Psoas muscle (tissue), 8 donors: ENCODE measurements around the gene C1orf174. TPM values are rescaled to one million over a fixed set of nuclear protein-coding genes. Genes with fewer than 3 reads are reported as not detected.

Experiments
- ATAC-seq, 4 donors: fragments of 200-7000 bp; cut with Tn5 transposase; one replicate each; pipeline ENCODE4 v1.9.1; 2020; ENCODE audit warnings: moderate library complexity in 3 of 4, mild to moderate bottlenecking in 2 of 4
- DNase-seq, 2 donors: peaks; one replicate each; pipeline ENCODE4 v3.0.0-alpha.2; 2020
- H3K27ac ChIP-seq: fragments of 200-600 bp; one replicate; pipeline ENCODE4 v1.8.0; 2022
- H3K27me3 ChIP-seq, 3 donors: fragments of 200-600 bp in 1 of 3; one replicate each; pipeline versions ENCODE4 v1.6.1 to v1.8.0; 2013 to 2022; ENCODE audit warnings: low read length in 2 of 3, mild to moderate bottlenecking in 2 of 3, moderate library complexity in 1 of 3; ENCODE audit not compliant: insufficient read depth in 3 of 3
- H3K36me3 ChIP-seq, 2 donors: fragments of 200-600 bp in 1 of 2; one replicate each; pipeline versions ENCODE4 v1.6.1 to v1.8.0; 2013 to 2022; ENCODE audit warnings: low read depth in 1 of 2, mild to moderate bottlenecking in 1 of 2, moderate library complexity in 1 of 2; ENCODE audit not compliant: insufficient read depth in 1 of 2
- H3K4me1 ChIP-seq: fragments of 200-600 bp; one replicate; pipeline ENCODE4 v1.8.0; 2022
- H3K4me3 ChIP-seq: fragments of 200-600 bp; one replicate; pipeline ENCODE4 v1.8.0; 2022; ENCODE audit warnings: mild to moderate bottlenecking
- H3K9me3 ChIP-seq: fragments of 200-600 bp; one replicate; pipeline ENCODE4 v1.8.0; 2022
- WGBS, 3 donors: extraction: QIAGEN DNeasy Blood & Tissue Kit; methylation state at CpG; one replicate each; pipeline versions ENCODE4 v1.1.6 to v1.1.7; 2013; 5-methylcytosine and 5-hydroxymethylcytosine counted together
- intact Hi-C, 2 donors: fragments of 100-400 bp; cut with DNase I; formaldehyde crosslinking; loops; one replicate each; pipeline versions ENCODE4 v1.11.0 to v1.14.2; 2022
- polyA plus RNA-seq, 3 donors: library from polyadenylated mRNA; stranded (reverse); fragments of 200-250 nt; gene quantifications; one replicate each; pipeline ENCODE4 v1.2.3, GENCODE V29; 2013
- total RNA-seq, 4 donors: library from RNA; stranded (reverse); fragmentation: NEBNext Ultra II Directional in 2 of 4; extraction: Animal tissue kit (Norgen Biotek cat#: 25700) in 2 of 4; gene quantifications; one replicate each; pipeline versions ENCODE4 v1.2.1 to v1.2.4, GENCODE V29; 2021 to 2023
- TF ChIP-seq, protein P1 (sequence below): fragments of 200-600 bp; IDR thresholded peaks from one replicate; pipeline ENCODE4 v1.8.0; 2022; ENCODE audit warnings: antibody characterized with exemption
- donor health status: healthy with polysubstance abuse.
- donor health status: DM: no; HTN: no; CAD: no; lungs with moderate emphysema.
- donor health status: Bipolar disorder and iron deficiency.
- donor health status: healthy.
- donor health status: DM: yes; HTN: yes; CAD: no.
- donor health status: DM: no; HTN: no; CAD: no.
- donor health status: DM: no; HTN: no; CAD: no.
- donor health status: DM: yes; HTN: yes; CAD: no.

Gene C1orf174
- total and polyA plus RNA-seq, 7 donors: 11.8 to 32.2 (median 14.6) TPM

DNA sequence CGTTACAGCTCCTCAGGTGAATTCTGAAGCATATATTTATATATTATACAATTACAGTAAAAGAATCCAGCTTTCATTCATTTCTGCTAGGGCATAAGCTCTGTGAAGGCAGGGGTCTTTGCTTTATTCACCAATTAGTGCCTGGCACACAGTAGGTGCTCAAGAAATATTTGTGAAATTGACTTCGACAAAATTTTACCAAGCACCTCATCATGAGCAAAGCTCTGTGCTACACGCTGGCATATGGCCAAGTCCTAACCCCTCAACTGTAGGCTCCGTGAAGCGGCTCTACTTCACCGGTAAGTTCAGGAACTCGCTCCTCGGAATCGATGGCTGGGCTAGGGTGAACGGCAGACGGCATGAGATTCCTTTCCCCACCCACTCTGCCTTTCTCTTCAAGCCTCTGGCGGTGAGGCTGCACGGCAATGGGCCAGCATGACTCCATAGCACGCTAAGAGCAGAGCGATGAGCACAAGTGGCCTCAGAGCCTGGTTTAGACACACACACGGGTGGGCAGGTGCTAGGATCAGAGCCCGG is 8.7 kb downstream of the C1orf174 start:
- Histone ChIP-seq H3K36me3 (peaks cover 8 to 51% of the 10 kb centered on the region in 2 donors), H3K27me3 (no peaks in the 10 kb centered on the region), H3K4me1 (peaks cover 9% of the 10 kb centered on the region), H3K4me3 (no peak overlapping the region), H3K27ac (no peak overlapping the region), H3K9me3 (no peaks in the 10 kb centered on the region)
- intact Hi-C loops: loop anchor here in 1 of 2 donors (5.0 kb wide), 1 partner anchor 34 kb away; the partner anchor contains the start of genes CEP104 and DFFB
- DNase-seq: peak in 1 of 2 donors; percentile 39
- ATAC-seq: no peak
- TF ChIP-seq, protein P1, sequence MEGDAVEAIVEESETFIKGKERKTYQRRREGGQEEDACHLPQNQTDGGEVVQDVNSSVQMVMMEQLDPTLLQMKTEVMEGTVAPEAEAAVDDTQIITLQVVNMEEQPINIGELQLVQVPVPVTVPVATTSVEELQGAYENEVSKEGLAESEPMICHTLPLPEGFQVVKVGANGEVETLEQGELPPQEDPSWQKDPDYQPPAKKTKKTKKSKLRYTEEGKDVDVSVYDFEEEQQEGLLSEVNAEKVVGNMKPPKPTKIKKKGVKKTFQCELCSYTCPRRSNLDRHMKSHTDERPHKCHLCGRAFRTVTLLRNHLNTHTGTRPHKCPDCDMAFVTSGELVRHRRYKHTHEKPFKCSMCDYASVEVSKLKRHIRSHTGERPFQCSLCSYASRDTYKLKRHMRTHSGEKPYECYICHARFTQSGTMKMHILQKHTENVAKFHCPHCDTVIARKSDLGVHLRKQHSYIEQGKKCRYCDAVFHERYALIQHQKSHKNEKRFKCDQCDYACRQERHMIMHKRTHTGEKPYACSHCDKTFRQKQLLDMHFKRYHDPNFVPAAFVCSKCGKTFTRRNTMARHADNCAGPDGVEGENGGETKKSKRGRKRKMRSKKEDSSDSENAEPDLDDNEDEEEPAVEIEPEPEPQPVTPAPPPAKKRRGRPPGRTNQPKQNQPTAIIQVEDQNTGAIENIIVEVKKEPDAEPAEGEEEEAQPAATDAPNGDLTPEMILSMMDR: no peak
- 89 to 92% (median 90%) methylated on average over 17 of the region's 17 CpGs for WGBS, 3 donors

DNA sequence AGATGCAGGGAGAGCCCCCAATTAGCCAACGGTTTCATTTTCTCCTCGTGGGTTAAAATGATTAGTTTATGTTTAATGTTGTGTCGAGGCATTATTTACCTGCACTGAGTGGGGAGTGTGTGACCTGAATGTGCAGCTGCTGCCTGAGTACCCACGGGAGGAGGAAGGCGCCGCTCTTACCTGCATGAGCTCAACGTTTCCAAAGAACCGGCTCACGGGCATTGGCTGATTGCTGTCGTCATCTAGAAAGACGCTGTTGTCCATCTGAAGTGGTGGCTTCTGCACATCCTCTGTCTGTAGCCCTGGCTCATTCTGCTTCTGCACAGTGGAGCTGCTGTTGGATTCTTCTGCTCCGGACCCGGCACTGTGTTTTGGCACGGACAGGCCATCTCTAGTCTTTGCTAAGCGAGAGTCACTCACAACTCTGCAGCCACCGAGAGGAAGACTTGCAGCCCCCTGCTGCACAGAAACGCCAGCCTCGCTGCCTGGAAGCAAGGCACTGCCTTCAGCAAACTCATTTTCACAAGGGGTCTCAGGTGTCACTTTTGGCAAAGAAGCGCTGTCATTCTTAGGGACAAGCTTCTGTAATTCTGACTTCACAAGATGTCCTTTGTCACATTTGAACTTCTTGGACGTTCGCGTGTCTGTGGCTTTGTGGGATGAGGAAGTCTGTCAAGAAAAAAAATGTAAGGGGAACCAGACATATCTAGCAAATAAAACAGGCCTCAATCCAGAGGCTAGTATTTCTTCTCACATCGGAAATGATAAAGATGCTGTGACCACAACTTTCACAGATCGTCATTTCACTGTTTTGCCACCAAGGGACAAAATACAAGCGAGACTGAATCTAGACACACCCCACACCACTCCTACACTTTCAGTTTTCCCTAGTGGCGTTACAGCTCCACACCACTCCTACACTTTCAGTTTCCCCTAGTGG is 9.4 kb downstream of the C1orf174 start:
- TF ChIP-seq, protein P1: no peak
- WGBS, 3 donors: 84% methylated on average over 26 of the region's 26 CpGs
- DNase-seq: peak in 1 of 2 donors; percentile 35
- no peaks in the 10 kb centered on the region for H3K27me3 ChIP-seq
- no peak for ATAC-seq
- no peaks in the 10 kb centered on the region for H3K9me3 ChIP-seq
- intact Hi-C loops: loop anchor here in 1 of 2 donors (5.0 kb wide), 1 partner anchor 33 kb away; the partner anchor contains the start of genes CEP104 and DFFB
- H3K36me3 ChIP-seq: peaks cover 8 to 58% of the 10 kb centered on the region in 2 donors
- no peak overlapping the region for H3K27ac ChIP-seq
- peaks cover 9% of the 10 kb centered on the region for H3K4me1 ChIP-seq
- H3K4me3 ChIP-seq: no peak overlapping the region

DNA sequence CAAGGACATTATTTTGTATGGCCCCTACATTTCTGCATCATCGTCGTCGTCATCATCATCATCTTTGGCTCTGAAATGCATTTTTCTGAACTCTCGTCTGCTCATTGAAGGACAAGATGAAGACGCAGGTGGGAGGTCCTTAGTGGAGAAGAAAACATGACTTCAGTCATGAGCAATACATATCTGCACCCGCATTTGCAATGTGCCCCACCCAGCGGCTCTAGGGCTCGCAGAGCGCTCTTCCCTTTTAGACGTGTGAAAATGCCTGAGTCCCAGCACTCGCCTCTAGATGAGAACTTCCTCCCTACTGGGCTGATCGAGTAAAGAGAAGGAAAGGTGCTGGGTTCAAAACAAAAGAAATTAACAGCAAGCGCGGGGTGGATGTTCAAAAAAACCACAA is 10.1 kb downstream of the C1orf174 start:
- DNase-seq (peak in 1 of 2 donors; percentile 34), ATAC-seq (no peak)
- TF ChIP-seq, protein P1: no peak
- Histone ChIP-seq H3K36me3 (peaks cover 8 to 66% of the 10 kb centered on the region in 2 donors), H3K4me1 (peaks cover 9% of the 10 kb centered on the region), H3K27ac (no peak overlapping the region), H3K27me3 (no peaks in the 10 kb centered on the region), H3K9me3 (no peaks in the 10 kb centered on the region), H3K4me3 (no peak overlapping the region)
- intact Hi-C loops: loop anchor here in 1 of 2 donors (5.0 kb wide), 1 partner anchor 33 kb away; the partner anchor contains the start of genes CEP104 and DFFB
- WGBS, 3 donors: 89 to 92% (median 92%) methylated on average over 14 of the region's 14 CpGs

DNA sequence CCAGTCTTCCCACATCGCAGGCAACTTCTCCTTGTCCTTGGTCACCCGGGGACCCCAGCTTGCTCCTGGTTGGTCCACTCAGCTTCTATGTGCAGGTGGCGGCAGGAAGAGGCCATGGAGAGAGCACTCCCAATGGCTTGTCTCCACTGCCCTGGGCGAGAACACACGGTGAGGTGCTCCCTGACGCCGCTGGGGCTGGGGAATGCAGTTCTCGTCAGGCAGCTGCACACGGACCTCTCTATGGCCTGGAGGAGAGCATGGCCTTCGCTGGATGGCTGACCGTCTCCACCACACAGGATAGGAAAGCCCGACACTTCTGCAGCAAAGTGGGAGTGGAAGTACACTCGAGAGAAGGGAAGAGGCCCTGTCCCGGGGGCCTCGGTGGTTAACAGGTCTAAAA is 11.8 kb downstream of the C1orf174 start:
- WGBS, 3 donors: 86 to 88% (median 88%) methylated on average over 15 of the region's 15 CpGs
- TF ChIP-seq, protein P1: no peak
- ATAC-seq (no peak), DNase-seq (peak in 1 of 2 donors; percentile 41)
- Histone ChIP-seq H3K27me3 (no peaks in the 10 kb centered on the region), H3K9me3 (no peaks in the 10 kb centered on the region), H3K4me3 (no peak overlapping the region), H3K27ac (no peak overlapping the region), H3K4me1 (peaks cover 9% of the 10 kb centered on the region), H3K36me3 (peaks cover 8 to 82% of the 10 kb centered on the region in 2 donors)
- intact Hi-C loops: no loop called here
